Glomerular visceral epithelial cell (primary cell): ENCODE results near the gene FBXW12.
"Not testable (repeated sequence)": the region's sequence is repeated elsewhere in the genome, so short reads cannot be mapped to it uniquely, and the experiment has no call there.

ENCODE experiments used
- DNase-seq: peaks from one replicate; pipeline ENCODE4 v3.0.0-alpha.2; 2016; ENCODE audit errors: extremely low spot score

FBXW12 gene

GRCh38 chr3:48371651-48372376 is at the start of gene FBXW12:
TSS of gene FBXW12 (plus strand) at chr3:48372219. CDS start at chr3:48372768, 549 bp downstream.
- DNase-seq = no peak

- DNase-seq = not testable (repeated sequence)
These were observed 40.1 kb upstream of the FBXW12 start for GRCh38 chr3:48331706-48332435.

- DNase-seq = not testable (repeated sequence)
These were observed 38.4 kb upstream of the FBXW12 start, which contains the start of gene SPINK8 for GRCh38 chr3:48333346-48334245. TSS of gene SPINK8 (minus strand) at chr3:48333661. CDS start at chr3:48328341, 5,320 bp downstream.

- no peak for DNase-seq
These were observed 37.4 kb upstream of the FBXW12 start for GRCh38 chr3:48334605-48335004.

GRCh38 chr3:48335286-48335685 is 36.7 kb upstream of the FBXW12 start:
- DNase-seq = not testable (repeated sequence)

- DNase-seq = not testable (repeated sequence)
These were observed 34.5 kb upstream of the FBXW12 start for GRCh38 chr3:48337536-48337935.

- no peak for DNase-seq
These were observed 33.4 kb upstream of the FBXW12 start for GRCh38 chr3:48338635-48339034.

GRCh38 chr3:48343432-48343831 is 28.6 kb upstream of the FBXW12 start:
- no peak for DNase-seq

- no peak for DNase-seq
These were observed 27.0 kb upstream of the FBXW12 start for GRCh38 chr3:48344867-48345507.

- DNase-seq = no peak
These were observed 26.0 kb upstream of the FBXW12 start for GRCh38 chr3:48345946-48346572.

- no peak for DNase-seq
These were observed 24.5 kb upstream of the FBXW12 start for GRCh38 chr3:48347500-48347899.

GRCh38 chr3:48352546-48352945 is 19.5 kb upstream of the FBXW12 start:
- no peak for DNase-seq

GRCh38 chr3:48353987-48354386 is 18.0 kb upstream of the FBXW12 start:
- no peak for DNase-seq

- no peak for DNase-seq
These were observed 15.6 kb upstream of the FBXW12 start for GRCh38 chr3:48356419-48356818.

- no peak for DNase-seq
These were observed 10.1 kb upstream of the FBXW12 start for GRCh38 chr3:48361928-48362327.

- DNase-seq = no peak
These were observed 7.2 kb upstream of the FBXW12 start for GRCh38 chr3:48364840-48365239.

- peak; percentile 2 for DNase-seq
These were observed 4.8 kb upstream of the FBXW12 start for GRCh38 chr3:48367201-48367600.

- DNase-seq = no peak
These were observed 2.2 kb upstream of the FBXW12 start for GRCh38 chr3:48369693-48370332.

- no peak for DNase-seq
These were observed 1.7 kb upstream of the FBXW12 start for GRCh38 chr3:48370333-48370713.

GRCh38 chr3:48372377-48372770 is 355 bp downstream of the FBXW12 start:
- DNase-seq = no peak
